Kidney (tissue), 14 donors: ENCODE measurements around the gene SYT7. TPM values are rescaled to one million over a fixed set of nuclear protein-coding genes. Genes with fewer than 3 reads are reported as not detected.

Experiments used
- DNase-seq, 5 donors: peaks; one replicate each; pipeline ENCODE4 v3.0.0-alpha.2; 2013 to 2020
- FAIRE-seq: peaks from 2 replicates; lab custom pipeline; 2012; peaks lifted over from hg19 to GRCh38; lab: Jason Lieb, UNC
- H3K27ac ChIP-seq, 2 donors: one replicate each; pipeline ENCODE4 v1.7.0; 2013; ENCODE audit warnings: low read depth in 2 of 2, low read length in 2 of 2, inconsistent platforms in 1 of 2
- H3K27me3 ChIP-seq: one replicate; pipeline ENCODE4 v1.7.1; 2013; ENCODE audit warnings: low read length, inconsistent platforms; ENCODE audit not compliant: control insufficient read depth, insufficient read depth
- H3K36me3 ChIP-seq, 3 donors: one replicate each; pipeline versions ENCODE4 v1.7.0 to v1.7.1; 2013; ENCODE audit warnings: low read length in 3 of 3, control low read depth in 1 of 3, inconsistent platforms in 1 of 3; ENCODE audit not compliant: insufficient read depth in 3 of 3, control insufficient read depth in 2 of 3
- H3K4me1 ChIP-seq, 3 donors: one replicate each; pipeline versions ENCODE4 v1.7.0 to v1.7.1; 2013; ENCODE audit warnings: low read length in 3 of 3, inconsistent platforms in 1 of 3, low read depth in 1 of 3; ENCODE audit not compliant: control insufficient read depth in 2 of 3, insufficient read depth in 2 of 3
- H3K4me3 ChIP-seq, 3 donors: one replicate each; pipeline versions ENCODE4 v1.7.0 to v1.8.1; 2013; ENCODE audit warnings: low read length in 3 of 3, control low read depth in 1 of 3, inconsistent platforms in 1 of 3
- H3K9ac ChIP-seq, 3 donors: one replicate each; pipeline versions ENCODE4 v1.7.0 to v1.7.1; 2013; ENCODE audit warnings: low read length in 3 of 3, control low read depth in 1 of 3, inconsistent platforms in 1 of 3
- H3K9me3 ChIP-seq, 3 donors: one replicate each; pipeline versions ENCODE4 v1.7.0 to v1.7.1; 2013; ENCODE audit warnings: low read length in 3 of 3, control low read depth in 1 of 3, inconsistent platforms in 1 of 3; ENCODE audit not compliant: control insufficient read depth in 2 of 3, insufficient read depth in 1 of 3
- intact Hi-C: fragments of 100-400 bp; cut with DNase I; formaldehyde crosslinking; loops from one replicate; pipeline ENCODE4 v1.11.1; 2022
- polyA plus RNA-seq: library from polyadenylated mRNA; stranded (reverse); fragments of 350-450 nt; fragmentation: Illumina TruSeq; extraction: RNeasy Lipid Tissue Mini Kit (QIAGEN cat#74804); gene quantifications from one replicate; pipeline ENCODE4 v1.2.3, GENCODE V29; 2014; ENCODE audit warnings: low read depth, low replicate concordance; ENCODE audit not compliant: insufficient read depth
- total RNA-seq: library from RNA; stranded (reverse); fragmentation: NEBNext Ultra II Directional; extraction: Animal tissue kit (Norgen Biotek cat#: 25700); gene quantifications from one replicate; pipeline ENCODE4 v1.2.1, GENCODE V29; 2021
- TF ChIP-seq, protein P1 (sequence below): IDR thresholded peaks from 3 replicates; pipeline ENCODE4 v1.5.1; 2012; ENCODE audit warnings: mild to moderate bottlenecking, moderate library complexity, borderline replicate concordance; ENCODE audit not compliant: insufficient read depth; ENCODE audit errors: extremely low read depth
- donor health status: control.
- donor health status: control.
- donor health status: control.
- donor health status: control.
- donor health status: control.
- donor health status: DM: yes; HTN: yes; CAD: no.
- donor health status: Normal renal cell carcinoma (clear cell type).

Gene SYT7
- total and polyA plus RNA-seq, 2 donors from 2014 or later, result 5.7 to 6.7 TPM

DNA sequence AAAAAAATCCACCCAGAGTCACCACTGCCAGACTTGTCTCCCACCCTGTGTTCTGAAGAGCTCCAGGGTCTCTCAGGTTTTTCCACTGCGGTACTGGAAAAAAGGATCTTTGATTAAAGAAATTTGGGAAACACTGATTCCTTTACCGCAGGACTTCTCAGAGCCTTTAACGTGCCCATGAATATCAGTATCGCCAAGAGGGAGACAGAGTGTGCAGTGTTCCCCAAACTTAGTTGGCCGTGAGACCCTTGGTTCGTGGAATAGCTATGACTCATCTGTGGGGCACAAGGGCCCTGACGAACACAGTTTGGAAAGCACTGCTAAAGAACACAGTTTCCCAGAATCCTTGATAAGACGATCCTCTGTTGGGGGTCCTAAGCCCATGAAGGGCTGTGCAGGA lies 31.7 kb downstream of the SYT7 start:
- Histone ChIP-seq H3K9ac (no peak overlapping the region), H3K9me3 (no peaks in the 10 kb centered on the region), H3K4me1 (peaks cover 0 to 9% (median 0%) of the 10 kb centered on the region in 3 donors), H3K4me3 (no peak overlapping the region), H3K36me3 (no peaks in the 10 kb centered on the region), H3K27me3 (peaks cover 1% of the 10 kb centered on the region), H3K27ac (no peak overlapping the region)
- intact Hi-C loops, result no loop called here
- TF ChIP-seq, protein P1, sequence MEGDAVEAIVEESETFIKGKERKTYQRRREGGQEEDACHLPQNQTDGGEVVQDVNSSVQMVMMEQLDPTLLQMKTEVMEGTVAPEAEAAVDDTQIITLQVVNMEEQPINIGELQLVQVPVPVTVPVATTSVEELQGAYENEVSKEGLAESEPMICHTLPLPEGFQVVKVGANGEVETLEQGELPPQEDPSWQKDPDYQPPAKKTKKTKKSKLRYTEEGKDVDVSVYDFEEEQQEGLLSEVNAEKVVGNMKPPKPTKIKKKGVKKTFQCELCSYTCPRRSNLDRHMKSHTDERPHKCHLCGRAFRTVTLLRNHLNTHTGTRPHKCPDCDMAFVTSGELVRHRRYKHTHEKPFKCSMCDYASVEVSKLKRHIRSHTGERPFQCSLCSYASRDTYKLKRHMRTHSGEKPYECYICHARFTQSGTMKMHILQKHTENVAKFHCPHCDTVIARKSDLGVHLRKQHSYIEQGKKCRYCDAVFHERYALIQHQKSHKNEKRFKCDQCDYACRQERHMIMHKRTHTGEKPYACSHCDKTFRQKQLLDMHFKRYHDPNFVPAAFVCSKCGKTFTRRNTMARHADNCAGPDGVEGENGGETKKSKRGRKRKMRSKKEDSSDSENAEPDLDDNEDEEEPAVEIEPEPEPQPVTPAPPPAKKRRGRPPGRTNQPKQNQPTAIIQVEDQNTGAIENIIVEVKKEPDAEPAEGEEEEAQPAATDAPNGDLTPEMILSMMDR, result no peak
- FAIRE-seq (no peak), DNase-seq (no peak)

DNA sequence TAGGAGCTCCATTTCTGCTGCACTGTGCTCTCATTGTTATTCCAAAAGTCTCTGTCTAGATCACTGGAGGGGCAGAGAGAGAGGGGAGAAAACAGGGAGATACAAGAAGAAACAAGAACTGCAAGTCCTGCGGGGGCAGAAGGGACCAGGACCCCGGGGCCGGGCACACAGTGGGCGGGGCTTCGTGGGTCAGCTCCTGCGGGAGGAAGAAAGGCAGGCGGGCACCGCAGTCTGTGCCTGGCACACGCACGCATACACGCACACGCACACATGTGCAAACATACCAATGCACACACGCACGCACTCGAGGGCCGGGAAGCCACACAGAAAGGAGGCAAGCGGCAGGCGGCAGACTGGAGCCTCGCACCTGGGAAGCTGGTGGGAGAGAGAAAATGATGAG lies 33.6 kb downstream of the SYT7 start:
- Histone ChIP-seq H3K9ac (no peak overlapping the region), H3K4me3 (no peak overlapping the region), H3K27me3 (no peaks in the 10 kb centered on the region), H3K4me1 (peaks cover 0 to 3% (median 0%) of the 10 kb centered on the region in 3 donors), H3K9me3 (no peaks in the 10 kb centered on the region), H3K36me3 (no peaks in the 10 kb centered on the region), H3K27ac (no peak overlapping the region)
- FAIRE-seq (no peak), DNase-seq (no peak)
- intact Hi-C loops, result no loop called here
- TF ChIP-seq, protein P1, result no peak

DNA sequence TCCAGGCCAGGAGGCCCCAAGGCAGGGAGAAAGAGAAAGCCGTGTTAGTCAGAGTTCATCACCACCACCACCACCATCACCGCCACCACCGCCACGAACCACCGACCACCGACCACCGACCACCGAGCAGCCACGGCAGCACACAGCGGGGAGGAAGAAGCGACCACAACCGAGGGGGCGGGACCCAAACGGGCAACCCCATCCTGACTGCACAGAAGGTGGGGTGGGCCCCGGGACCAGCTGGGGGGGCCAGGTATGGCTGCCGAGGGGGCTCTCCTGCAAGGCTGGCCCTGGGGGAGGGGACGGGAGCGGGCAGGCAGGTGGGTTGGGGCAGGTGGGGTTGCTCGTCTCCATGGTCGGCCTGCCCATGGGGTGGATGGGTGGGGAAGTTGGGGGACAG lies 34.2 kb downstream of the SYT7 start:
- TF ChIP-seq, protein P1, result no peak
- Histone ChIP-seq H3K27ac (no peak overlapping the region), H3K9ac (no peak overlapping the region), H3K4me3 (no peak overlapping the region), H3K36me3 (no peaks in the 10 kb centered on the region), H3K9me3 (no peaks in the 10 kb centered on the region), H3K27me3 (no peaks in the 10 kb centered on the region), H3K4me1 (peaks cover 0 to 3% (median 0%) of the 10 kb centered on the region in 3 donors)
- DNase-seq (no peak), FAIRE-seq (no peak)
- intact Hi-C loops, result no loop called here

DNA sequence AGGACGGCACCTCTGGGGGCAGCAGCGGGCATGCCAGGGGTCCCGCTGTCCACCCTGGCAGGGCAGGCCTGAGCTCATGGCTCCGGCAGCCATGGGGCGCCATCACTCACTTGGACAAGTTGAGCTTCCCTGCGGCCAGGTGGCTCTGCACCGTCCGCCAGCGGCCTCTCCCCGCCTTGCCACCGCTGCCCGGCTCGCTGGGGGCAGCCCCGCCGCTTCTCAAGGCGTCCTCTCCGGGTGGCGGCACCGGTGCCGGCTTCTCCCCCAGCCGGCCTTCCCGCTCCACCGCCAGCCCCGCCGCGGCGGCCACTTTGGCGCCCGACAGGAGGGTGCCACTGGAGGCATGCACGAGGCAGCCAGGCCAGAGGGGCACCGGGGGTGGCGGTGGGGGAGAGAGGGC lies 35.0 kb downstream of the SYT7 start:
- no peak for FAIRE-seq
- Histone ChIP-seq H3K36me3 (no peaks in the 10 kb centered on the region), H3K27me3 (no peaks in the 10 kb centered on the region), H3K27ac (no peak overlapping the region), H3K9ac (no peak overlapping the region), H3K9me3 (no peaks in the 10 kb centered on the region), H3K4me1 (no peaks in the 10 kb centered on the region), H3K4me3 (no peak overlapping the region)
- TF ChIP-seq, protein P1, result no peak
- DNase-seq, result no peak
- intact Hi-C loops, result no loop called here
